ENCODE results near the gene CREBL2.
"Not testable (repeated sequence)": the region's sequence is repeated elsewhere in the genome, so short reads cannot be mapped to it uniquely, and the experiment has no call there.

CREBL2 gene

DNA sequence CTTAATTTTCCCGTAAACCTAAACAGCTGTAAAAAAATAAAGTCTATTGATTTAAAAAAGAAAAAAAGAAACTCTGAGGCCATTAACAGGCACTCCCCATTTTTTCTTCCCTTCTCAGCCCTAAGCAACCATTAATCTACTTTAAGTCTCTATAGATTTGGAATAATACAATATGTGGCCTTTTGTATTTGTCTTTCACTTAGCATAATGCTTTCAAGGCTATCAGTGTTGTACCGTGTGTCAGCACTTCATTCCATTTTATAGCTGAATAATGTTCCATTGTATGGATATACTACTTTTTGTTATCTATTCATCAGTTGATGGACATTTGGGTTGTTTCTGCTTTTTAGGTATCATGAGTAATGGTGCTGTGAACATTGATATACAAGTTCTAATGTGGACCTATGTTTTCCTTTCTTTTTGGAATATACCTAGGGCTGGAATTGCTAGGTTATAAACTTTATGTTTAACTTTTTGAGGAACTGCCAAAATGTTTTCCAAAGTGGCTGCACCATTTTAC lies 15.7 kb downstream of the CREBL2 start:
- no peak for DNase-seq (ENCODE audit: extremely low read depth, low read depth)

DNA sequence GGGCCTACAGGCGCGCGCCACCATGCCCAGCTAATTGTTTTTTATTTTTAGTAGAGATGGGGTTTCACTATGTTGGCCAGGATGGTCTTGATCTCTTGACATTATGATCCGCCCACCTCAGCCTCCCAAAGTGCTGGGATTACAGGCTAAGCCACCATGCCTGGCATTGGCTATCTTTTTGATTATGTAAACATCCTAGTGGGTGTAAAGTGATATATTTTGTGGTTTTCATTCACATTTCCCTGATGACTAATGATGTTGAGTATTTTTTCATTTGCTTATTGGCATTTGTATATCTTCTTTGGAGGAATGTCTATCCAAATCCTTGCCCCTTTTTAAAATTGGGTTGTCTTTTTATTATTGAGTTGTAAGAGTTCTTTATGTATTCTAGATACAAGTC lies 16.3 kb downstream of the CREBL2 start:
- TF ChIP-seq, protein P1, sequence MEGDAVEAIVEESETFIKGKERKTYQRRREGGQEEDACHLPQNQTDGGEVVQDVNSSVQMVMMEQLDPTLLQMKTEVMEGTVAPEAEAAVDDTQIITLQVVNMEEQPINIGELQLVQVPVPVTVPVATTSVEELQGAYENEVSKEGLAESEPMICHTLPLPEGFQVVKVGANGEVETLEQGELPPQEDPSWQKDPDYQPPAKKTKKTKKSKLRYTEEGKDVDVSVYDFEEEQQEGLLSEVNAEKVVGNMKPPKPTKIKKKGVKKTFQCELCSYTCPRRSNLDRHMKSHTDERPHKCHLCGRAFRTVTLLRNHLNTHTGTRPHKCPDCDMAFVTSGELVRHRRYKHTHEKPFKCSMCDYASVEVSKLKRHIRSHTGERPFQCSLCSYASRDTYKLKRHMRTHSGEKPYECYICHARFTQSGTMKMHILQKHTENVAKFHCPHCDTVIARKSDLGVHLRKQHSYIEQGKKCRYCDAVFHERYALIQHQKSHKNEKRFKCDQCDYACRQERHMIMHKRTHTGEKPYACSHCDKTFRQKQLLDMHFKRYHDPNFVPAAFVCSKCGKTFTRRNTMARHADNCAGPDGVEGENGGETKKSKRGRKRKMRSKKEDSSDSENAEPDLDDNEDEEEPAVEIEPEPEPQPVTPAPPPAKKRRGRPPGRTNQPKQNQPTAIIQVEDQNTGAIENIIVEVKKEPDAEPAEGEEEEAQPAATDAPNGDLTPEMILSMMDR (IDR thresholded peaks at IDR 0.05; ENCODE audit: low read depth, low read length) = no peak
- no peak for DNase-seq (ENCODE audit: extremely low read depth, low read depth)

More for the DNA sequence above, 15.7 kb downstream of the CREBL2 start:
- TF ChIP-seq, protein P1 (IDR thresholded peaks at IDR 0.05; ENCODE audit: low read depth, low read length) = no peak

DNA sequence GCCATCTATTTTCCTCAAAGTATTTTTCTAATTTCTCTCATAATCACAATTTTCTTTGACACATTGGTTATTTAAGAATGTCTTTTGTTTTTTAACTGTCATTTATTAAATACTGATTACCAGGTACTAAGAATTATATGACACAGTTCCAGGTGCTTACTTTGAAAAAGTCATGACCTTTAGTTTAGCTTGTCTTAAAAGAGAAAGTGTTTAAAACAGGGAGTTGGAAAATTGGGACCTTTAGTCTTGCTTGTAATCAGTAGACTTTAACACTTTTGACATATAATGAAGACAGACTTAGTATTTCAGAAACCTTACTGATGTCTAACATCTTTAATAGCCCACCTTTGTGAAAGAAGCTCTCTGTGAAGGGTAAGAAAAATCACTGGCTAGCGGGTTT lies 19.2 kb downstream of the CREBL2 start:
- TF ChIP-seq, protein P1 (IDR thresholded peaks at IDR 0.05; ENCODE audit: low read depth, low read length) = no peak
- no peak for DNase-seq (ENCODE audit: extremely low read depth, low read depth)

DNA sequence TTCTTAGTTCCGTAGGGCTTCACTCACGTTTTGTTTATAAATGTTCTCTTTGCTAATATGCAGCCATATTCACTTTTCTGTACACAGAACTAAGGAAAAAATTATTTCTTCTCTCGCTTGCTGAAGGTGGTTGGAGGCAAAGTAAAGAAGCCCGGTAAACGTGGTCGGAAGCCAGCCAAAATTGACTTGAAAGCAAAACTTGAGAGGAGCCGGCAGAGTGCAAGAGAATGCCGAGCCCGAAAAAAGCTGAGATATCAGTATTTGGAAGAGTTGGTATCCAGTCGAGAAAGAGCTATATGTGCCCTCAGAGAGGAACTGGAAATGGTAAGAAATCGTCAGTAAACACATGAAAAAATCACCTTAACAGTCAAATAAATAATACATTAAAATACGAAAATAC lies 24.0 kb downstream of the CREBL2 start:
- TF ChIP-seq, protein P1 (IDR thresholded peaks at IDR 0.05; ENCODE audit: low read depth, low read length) = no peak
- DNase-seq (ENCODE audit: extremely low read depth, low read depth) = no peak

DNA sequence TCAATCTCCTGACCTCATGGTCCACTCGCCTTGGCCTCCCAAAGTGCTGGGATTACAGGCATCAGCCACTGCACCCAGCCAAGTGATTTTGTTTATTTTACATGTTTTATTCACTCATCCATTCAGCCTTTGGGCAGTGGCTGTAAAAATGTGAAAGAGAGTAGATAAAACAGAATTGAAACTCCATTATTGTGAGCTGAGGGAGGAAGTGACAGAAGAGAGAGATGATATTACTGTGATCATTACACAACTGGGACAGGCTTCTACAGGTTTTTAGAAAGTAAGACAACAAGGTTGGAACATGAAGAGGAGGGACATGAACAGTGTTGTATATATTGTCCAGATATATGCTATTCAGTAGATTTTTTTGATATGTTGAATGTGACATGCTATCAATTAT lies 25.0 kb downstream of the CREBL2 start:
- TF ChIP-seq, protein P1 (IDR thresholded peaks at IDR 0.05; ENCODE audit: low read depth, low read length) = no peak
- DNase-seq (ENCODE audit: extremely low read depth, low read depth) = no peak

DNA sequence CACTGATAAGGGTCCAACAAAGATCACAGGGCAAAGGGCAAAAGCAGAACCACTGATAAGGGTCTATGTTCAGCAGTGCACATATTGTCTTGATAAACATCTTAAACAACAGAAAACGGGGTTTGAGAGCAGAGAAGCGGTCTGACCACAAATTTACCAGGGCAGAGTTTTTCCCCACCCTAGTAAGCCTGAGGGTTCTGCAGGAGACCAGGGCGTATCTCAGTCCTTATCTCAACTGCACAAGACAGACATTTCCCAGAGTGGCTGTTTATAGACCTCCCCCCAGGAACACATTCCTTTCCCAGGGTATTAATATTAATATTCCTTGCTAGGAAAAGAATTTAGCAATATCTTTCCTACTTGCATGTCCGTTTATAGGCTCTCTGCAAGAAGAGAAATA lies 28.3 kb downstream of the CREBL2 start:
- DNase-seq (ENCODE audit: extremely low read depth, low read depth) = not testable (repeated sequence)

DNA sequence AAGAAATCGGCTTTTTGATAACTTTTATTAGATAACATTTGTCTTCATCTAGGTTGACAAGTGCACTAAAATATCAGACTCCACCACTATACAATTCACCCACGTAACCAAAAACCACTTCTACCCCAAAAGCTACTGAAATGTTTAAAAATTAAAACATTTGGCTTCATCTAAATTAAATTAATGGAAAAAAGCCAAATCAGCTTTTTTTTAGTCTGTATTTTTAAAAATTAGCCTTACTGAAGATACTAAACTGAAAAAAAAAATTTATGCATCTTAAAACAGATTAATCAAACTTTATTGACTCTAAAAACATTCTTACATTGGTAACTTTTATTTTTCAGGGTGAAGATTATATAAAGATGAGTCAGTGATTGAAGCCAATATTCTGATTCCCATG lies 30.0 kb downstream of the CREBL2 start:
- DNase-seq (ENCODE audit: extremely low read depth, low read depth) = no peak
- TF ChIP-seq, protein P1 (IDR thresholded peaks at IDR 0.05; ENCODE audit: low read depth, low read length) = no peak

DNA sequence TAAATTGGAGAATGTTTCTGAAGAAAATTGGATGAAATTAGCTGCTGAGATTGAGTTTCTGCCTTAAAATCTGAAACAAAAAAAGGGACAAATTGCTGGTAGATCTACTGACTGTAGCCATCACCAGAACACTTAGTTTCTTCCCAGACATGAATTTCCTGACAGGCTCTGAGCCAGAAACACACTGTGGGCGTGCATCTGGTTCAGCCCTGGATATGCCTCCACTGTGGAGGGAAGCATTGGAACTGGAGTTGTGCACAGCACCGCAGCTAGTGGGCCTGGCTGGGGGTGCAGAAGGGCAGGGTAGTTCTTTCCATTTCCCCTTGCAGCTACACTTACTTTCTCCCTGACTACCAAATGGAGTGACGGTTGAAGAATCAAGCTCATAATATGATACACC lies 31.2 kb downstream of the CREBL2 start:
- no peak for DNase-seq (ENCODE audit: extremely low read depth, low read depth)
- TF ChIP-seq, protein P1 (IDR thresholded peaks at IDR 0.05; ENCODE audit: low read depth, low read length) = no peak
